ENCODE data around the gene ZNF543.

The ZNF543 gene

DNA sequence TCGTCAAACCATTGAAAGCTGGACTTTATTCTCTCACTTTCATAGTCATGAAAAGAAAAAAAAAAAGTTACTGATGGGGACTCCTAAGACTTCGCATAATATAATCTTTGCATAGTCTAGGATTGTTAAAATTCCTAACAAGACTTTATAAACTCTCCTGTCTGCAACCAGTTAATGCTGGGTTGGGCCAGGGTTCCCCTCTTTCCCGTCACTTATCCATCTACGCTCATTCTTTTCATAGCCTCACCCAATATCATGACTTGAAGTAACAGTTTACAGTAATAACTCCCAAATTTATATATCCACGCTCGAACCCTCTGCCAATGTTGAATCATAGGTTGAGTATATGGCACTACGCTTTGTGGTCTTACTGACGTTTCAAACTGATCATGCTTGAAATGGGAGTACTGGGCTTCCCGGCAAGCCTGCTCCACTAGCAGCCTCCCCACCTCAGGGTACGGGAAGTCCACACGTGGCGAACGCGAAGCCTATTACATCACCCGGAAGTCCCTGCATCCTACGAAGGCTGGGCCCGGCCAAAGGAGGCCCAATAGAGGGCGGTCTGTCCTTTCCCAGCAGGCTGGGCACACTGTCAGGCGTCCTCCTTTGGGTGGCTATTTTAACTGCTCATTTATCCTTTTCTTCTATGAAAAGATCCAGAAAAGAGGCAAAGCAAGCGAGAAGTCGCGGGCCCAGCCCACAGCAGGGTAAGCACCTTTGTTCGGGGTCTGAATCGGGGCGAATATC lies 40.7 kb upstream of the ZNF543 start:
- H3K9me3 ChIP-seq: no peaks in the 10 kb centered on the region
- TF ChIP-seq, protein P1, sequence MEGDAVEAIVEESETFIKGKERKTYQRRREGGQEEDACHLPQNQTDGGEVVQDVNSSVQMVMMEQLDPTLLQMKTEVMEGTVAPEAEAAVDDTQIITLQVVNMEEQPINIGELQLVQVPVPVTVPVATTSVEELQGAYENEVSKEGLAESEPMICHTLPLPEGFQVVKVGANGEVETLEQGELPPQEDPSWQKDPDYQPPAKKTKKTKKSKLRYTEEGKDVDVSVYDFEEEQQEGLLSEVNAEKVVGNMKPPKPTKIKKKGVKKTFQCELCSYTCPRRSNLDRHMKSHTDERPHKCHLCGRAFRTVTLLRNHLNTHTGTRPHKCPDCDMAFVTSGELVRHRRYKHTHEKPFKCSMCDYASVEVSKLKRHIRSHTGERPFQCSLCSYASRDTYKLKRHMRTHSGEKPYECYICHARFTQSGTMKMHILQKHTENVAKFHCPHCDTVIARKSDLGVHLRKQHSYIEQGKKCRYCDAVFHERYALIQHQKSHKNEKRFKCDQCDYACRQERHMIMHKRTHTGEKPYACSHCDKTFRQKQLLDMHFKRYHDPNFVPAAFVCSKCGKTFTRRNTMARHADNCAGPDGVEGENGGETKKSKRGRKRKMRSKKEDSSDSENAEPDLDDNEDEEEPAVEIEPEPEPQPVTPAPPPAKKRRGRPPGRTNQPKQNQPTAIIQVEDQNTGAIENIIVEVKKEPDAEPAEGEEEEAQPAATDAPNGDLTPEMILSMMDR (IDR thresholded peaks at IDR 0.05): no peak
- H3K27ac ChIP-seq: peak overlapping the region; percentile 90
- H3K36me3 ChIP-seq: peaks cover 3% of the 10 kb centered on the region
- peaks cover 22 to 23% of the 10 kb centered on the region in 2 experiments for H3K4me1 ChIP-seq (ENCODE audit: control insufficient read depth in 1 of 2, insufficient read depth in 1 of 2, low read depth in 1 of 2, low read length in 1 of 2)
- peak overlapping the region; percentile 88 to 99 for H3K4me3 ChIP-seq (ENCODE audit: low read depth in 1 of 2, low read length in 1 of 2)
- no peaks in the 10 kb centered on the region for H3K27me3 ChIP-seq

DNA sequence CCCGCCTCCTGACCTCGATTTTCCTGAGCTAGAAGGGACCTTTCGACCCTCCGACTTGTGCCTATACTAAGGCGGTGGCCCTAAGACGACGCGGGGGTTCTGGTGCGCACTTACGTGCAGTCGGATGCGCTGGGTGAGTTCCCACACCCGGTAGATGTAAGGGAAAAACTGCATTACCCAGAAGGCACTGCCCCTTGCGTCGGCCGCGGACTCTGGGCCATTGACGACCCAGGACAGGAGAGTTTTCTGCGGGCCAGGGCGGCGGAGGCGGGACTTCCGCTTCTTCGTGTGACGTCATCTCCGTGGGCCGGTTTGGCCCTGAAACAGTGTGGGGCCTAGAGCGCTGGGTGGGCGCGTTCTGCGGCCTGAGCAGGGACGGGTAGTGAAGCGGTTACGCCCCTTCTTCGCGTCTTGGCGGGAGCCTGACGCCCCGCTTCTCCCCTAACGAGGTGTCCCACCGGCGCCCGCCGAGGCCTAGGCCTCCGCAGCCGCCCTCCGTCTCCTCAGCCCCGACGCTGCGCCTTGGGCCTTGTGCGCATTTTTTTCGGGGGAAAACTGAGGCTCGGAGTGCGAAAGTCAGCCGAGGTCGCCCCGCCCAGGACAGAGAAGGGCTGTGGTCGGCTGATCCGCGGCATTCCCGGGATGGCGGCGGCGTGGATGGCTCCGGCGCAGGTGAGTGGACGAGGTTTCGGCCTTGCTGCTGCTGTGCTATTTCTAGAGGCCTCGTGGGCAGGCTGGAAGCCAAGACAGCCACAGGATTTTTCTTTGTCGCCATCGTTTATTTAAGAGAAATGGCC lies 39.9 kb upstream of the ZNF543 start, which contains the start of gene ZNF460:
ZNF460 (plus strand) TSS at position 321 of the 797 bp plus-strand sequence; CDS start at position 643, 322 bp downstream.
- H3K4me1 ChIP-seq (ENCODE audit: control insufficient read depth in 1 of 2, insufficient read depth in 1 of 2, low read depth in 1 of 2, low read length in 1 of 2): peaks cover 22 to 23% of the 10 kb centered on the region in 2 experiments
- peak within 1 kb of the TSS; percentile 90 for H3K27ac ChIP-seq
- peak within 1 kb of the TSS; percentile 88 to 99 for H3K4me3 ChIP-seq (ENCODE audit: low read depth in 1 of 2, low read length in 1 of 2)
- TF ChIP-seq, protein P1 (IDR thresholded peaks at IDR 0.05): peak; percentile 19
- no peaks in the 10 kb centered on the region for H3K27me3 ChIP-seq
- peaks cover 11% of the 10 kb centered on the region for H3K36me3 ChIP-seq
- no peaks in the 10 kb centered on the region for H3K9me3 ChIP-seq

DNA sequence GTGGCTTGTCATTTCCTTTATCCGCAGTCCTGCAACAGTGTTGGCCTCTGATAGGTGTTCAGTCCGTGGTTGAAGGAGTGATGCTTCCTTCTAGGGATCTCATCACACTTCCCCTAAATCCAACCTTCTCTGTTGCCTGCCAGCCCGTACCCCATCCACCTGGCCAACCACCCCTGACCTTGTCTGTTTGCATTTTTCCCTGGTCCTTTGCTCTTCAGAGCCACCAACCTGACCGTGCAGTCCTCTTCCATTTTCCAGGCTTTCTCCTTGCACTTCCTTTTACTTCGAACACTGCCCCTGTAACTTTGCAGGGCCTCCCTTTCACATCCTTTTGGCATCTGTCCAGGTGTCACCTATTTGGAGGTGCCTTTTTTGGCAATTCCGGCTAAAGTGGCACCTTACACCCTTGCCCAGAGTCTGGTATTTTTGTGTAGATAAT lies 39.3 kb upstream of the ZNF543 start:
- peaks cover 22 to 23% of the 10 kb centered on the region in 2 experiments for H3K4me1 ChIP-seq (ENCODE audit: control insufficient read depth in 1 of 2, insufficient read depth in 1 of 2, low read depth in 1 of 2, low read length in 1 of 2)
- peaks cover 17% of the 10 kb centered on the region for H3K36me3 ChIP-seq
- no peaks in the 10 kb centered on the region for H3K9me3 ChIP-seq
- peak overlapping the region; percentile 88 to 99 for H3K4me3 ChIP-seq (ENCODE audit: low read depth in 1 of 2, low read length in 1 of 2)
- TF ChIP-seq, protein P1 (IDR thresholded peaks at IDR 0.05): no peak
- no peaks in the 10 kb centered on the region for H3K27me3 ChIP-seq
- H3K27ac ChIP-seq: peak overlapping the region; percentile 90

DNA sequence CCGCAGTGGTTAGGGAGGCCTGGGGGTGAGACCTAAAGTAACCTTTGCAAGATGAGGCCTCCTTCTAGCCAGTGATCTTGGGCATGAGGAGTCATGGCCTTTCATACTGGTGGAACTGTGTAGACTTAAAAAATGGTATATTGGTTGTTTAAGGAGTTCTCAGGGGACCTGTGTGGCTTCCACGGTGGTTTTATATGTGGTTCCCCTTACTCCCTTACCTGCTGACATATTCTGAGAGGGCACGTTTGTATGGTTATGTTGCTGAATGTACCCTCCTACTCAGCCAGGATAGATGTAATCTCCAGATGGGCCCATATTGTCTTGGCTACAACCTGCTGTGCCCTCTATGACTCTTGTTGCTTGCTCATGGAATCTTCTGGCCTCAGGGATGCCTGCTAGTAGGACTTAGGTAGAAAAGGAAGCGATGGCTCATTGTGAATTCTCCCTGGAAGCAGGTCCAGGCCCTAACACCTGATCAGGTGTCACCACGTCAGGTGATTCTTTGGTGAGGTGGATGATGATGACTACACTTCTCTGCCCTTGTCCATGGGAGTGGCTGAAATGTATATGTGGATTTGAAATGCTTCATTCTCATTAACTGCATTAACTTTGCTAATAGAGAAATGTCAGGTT lies 38.1 kb upstream of the ZNF543 start:
- TF ChIP-seq, protein P1 (IDR thresholded peaks at IDR 0.05): no peak
- Histone ChIP-seq H3K27me3 (no peaks in the 10 kb centered on the region), H3K36me3 (peaks cover 25% of the 10 kb centered on the region), H3K4me1 (ENCODE audit: control insufficient read depth in 1 of 2, insufficient read depth in 1 of 2, low read depth in 1 of 2, low read length in 1 of 2) (peaks cover 22 to 23% of the 10 kb centered on the region in 2 experiments), H3K9me3 (no peaks in the 10 kb centered on the region), H3K4me3 (ENCODE audit: low read depth in 1 of 2, low read length in 1 of 2) (no peak overlapping the region), H3K27ac (no peak overlapping the region)

DNA sequence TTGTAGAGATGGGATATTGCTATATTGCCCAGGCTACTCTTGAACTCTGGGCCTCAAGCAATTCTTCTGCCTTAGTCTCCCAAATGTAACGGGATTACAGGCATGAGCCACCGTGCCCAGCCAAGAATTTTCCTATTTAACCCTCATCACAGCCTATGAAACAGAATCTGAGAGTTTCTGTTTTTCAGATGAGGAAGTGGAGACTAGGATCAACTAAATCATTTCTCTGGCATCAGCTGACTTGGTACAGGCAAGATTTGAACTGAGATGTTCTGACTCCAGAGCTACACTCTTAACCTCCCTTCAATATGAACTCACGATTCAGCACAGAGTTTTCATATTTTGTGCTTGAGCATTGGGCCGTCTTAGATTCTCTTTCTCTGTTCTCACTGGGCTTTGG lies 31.9 kb upstream of the ZNF543 start:
- Histone ChIP-seq H3K4me3 (ENCODE audit: low read depth in 1 of 2, low read length in 1 of 2) (no peak overlapping the region), H3K27ac (no peak overlapping the region), H3K4me1 (ENCODE audit: control insufficient read depth in 1 of 2, insufficient read depth in 1 of 2, low read depth in 1 of 2, low read length in 1 of 2) (no peaks in the 10 kb centered on the region), H3K9me3 (peaks cover 26% of the 10 kb centered on the region), H3K27me3 (no peaks in the 10 kb centered on the region), H3K36me3 (peaks cover 71% of the 10 kb centered on the region)
- TF ChIP-seq, protein P1 (IDR thresholded peaks at IDR 0.05): no peak

All from neutrophil (primary cell).